Stimulated activated CD4-positive, alpha-beta T cell treated with anti-CD3 and anti-CD28 coated beads, Interleukin-12 subunit alpha, Interleukin-12 subunit beta, amount 100 ng/mL, for 24 hours (primary cell): ENCODE measurements around the gene PARP14.
"Not testable (repeated sequence)": the region's sequence is repeated elsewhere in the genome, so short reads cannot be mapped to it uniquely, and the experiment has no call there.

Experiments used
- DNase-seq, 2 experiments: peaks; one replicate each; pipeline ENCODE4 v3.0.0-alpha.2; 2020; ENCODE audit warnings: low read depth in 2 of 2

PARP14 gene

GRCh38 chr3:122676759-122677158 is 3.9 kb upstream of the PARP14 start:
- no peak for DNase-seq

GRCh38 chr3:122677216-122677615 is 3.4 kb upstream of the PARP14 start:
- no peak for DNase-seq

- no peak for DNase-seq
These were observed 2.1 kb upstream of the PARP14 start for GRCh38 chr3:122678506-122678905.

GRCh38 chr3:122679085-122679881 is 1.4 kb upstream of the PARP14 start:
- peak; percentile 60 to 77 for DNase-seq

GRCh38 chr3:122679882-122680474 is 661 bp upstream of the PARP14 start:
- no peak for DNase-seq

GRCh38 chr3:122681284-122681973 is 790 bp downstream of the PARP14 start:
- no peak for DNase-seq

- DNase-seq = no peak
These were observed 1.4 kb downstream of the PARP14 start for GRCh38 chr3:122681974-122682409.

GRCh38 chr3:122682778-122683411 is 2.3 kb downstream of the PARP14 start:
- DNase-seq = not testable (repeated sequence)

GRCh38 chr3:122687298-122687697 is 6.7 kb downstream of the PARP14 start:
- DNase-seq = no peak

GRCh38 chr3:122688996-122689395 is 8.4 kb downstream of the PARP14 start:
- DNase-seq = no peak

- DNase-seq = no peak
These were observed 8.9 kb downstream of the PARP14 start for GRCh38 chr3:122689587-122689986.

- DNase-seq = no peak
These were observed 9.5 kb downstream of the PARP14 start for GRCh38 chr3:122690096-122690495.

- no peak for DNase-seq
These were observed 10.6 kb downstream of the PARP14 start for GRCh38 chr3:122691195-122691594.

- DNase-seq = no peak
These were observed 12.0 kb downstream of the PARP14 start for GRCh38 chr3:122692674-122693073.

GRCh38 chr3:122694966-122695365 is 14.3 kb downstream of the PARP14 start:
- no peak for DNase-seq

- no peak for DNase-seq
These were observed 15.4 kb downstream of the PARP14 start for GRCh38 chr3:122695927-122696561.

- no peak for DNase-seq
These were observed 17.4 kb downstream of the PARP14 start for GRCh38 chr3:122697952-122698620.

GRCh38 chr3:122700193-122700592 is 19.6 kb downstream of the PARP14 start:
- DNase-seq = no peak

- DNase-seq = no peak
These were observed 24.7 kb downstream of the PARP14 start for GRCh38 chr3:122705379-122705778.

GRCh38 chr3:122710616-122711251 is 30.1 kb downstream of the PARP14 start:
- not testable (repeated sequence) for DNase-seq

GRCh38 chr3:122714273-122714672 is 33.6 kb downstream of the PARP14 start:
- no peak for DNase-seq
